HG02852 (cell line): ENCODE data around the gene CDC42BPB.

Source experiments
- ATAC-seq: cut with Tn5 transposase; IDR thresholded peaks from one replicate; pipeline ENCODE4 v1.9.1; 2021; ENCODE audit warnings: mild to moderate bottlenecking, moderate library complexity; ENCODE audit not compliant: unreplicated experiment

CDC42BPB gene

GRCh38 chr14:103022002-103022684 lies 35.2 kb downstream of the CDC42BPB start:
- no peak for ATAC-seq

- ATAC-seq, result no peak
These were observed 35.7 kb downstream of the CDC42BPB start for GRCh38 chr14:103021684-103022001.

DNA sequence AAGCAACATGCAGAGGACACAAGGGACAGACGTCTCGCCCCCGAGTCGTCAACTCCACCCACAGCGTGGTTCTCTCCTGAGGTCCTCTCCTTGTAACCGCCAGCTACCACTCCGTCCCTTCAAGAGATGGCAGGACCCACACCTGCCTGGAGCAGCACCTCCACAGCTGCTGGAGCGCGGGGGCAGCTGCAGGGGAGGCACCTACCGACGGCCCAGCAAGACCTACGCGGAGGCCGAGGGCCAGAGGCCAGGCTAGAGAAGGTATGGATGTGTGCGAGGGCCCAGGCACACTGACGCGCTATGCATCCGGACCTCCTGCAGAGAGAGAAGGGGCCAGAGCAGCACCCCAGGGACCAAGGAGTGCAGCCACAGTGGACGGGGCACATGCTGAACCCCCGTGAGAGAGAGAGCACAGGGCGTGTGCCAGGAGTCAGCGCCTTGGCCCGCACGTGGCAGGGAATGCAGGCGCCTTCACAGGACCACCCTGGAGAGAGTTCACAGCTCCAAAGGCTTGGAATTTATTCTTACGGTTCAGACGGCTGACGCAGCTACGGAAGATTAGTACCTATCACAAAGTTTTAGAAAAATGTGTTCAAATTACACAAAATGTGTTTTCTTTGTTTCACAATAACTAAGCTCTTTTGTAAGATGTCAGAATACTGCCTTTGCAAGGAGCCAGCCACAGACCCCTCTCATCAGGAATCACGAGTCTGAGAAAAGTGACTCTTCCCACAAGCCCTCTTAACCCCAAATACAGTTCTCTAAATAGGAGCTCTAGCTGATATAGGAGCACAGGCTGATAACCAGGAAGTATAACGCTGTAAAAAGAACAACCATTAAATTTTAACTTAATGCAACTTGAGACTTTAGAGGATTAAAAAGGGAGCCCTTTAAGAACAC lies 36.8 kb downstream of the CDC42BPB start:
- no peak for ATAC-seq

- ATAC-seq, result no peak
These were observed 37.5 kb downstream of the CDC42BPB start for GRCh38 chr14:103019826-103020225.

DNA sequence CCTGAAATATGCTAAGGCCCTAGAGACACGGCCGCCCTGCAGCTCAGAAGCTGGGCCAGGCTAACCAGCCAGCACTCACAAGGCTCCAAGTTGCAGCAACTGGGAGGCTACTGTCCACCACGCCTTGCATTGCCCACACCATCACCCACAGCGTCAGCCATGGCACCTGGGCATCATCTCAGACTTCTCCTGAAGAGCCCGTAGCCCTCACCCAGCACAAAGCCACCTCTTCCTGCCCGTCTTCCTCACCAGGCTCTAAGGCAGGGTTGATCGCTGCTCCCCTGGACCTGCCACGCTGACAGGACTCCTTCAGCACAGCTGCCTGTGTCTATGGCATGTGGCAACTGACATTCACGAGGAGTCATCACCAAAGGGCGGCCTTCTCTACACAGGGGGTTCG lies 38.1 kb downstream of the CDC42BPB start:
- no peak for ATAC-seq

DNA sequence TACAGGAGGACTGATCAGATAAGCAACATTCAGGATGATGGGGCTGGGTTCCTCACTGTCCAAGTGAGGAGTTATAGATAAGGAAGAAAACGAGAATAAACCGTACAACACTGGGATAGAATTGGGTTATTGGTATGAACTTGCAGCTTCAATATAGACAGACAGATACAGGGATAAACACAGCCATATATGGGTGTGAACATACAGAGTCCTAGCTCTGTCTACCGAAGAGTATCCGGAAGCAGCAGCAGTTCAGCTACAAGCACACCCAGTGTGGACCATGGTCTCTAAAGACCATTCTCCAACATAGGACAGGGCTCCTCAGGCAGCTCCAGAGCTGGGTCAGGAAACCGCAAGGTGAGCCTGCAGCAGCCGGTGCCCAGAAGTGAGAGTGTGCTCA lies 40.8 kb downstream of the CDC42BPB start:
- no peak for ATAC-seq

DNA sequence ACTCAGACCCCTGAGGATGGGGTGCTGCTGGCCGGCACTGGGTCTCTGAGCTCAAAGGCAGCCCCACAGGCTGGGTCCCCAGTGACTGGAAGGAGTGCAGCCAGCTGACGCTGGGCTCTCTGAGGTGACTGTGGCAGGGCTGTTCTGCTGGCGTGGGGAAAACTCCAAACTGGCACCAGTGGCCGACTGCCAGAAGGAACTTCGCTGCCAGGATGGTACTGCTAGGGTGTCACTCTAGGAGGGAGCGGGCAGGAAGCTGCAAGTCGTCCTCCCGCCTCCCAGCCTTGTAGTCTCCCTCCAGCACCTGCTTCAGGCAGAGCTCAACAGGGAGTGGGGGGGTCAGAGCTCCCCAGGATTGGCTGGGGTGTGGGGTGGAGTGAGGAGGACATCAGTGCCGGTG lies 41.3 kb downstream of the CDC42BPB start:
- ATAC-seq, result no peak

GRCh38 chr14:103015426-103015825 lies 41.9 kb downstream of the CDC42BPB start:
- no peak for ATAC-seq

DNA sequence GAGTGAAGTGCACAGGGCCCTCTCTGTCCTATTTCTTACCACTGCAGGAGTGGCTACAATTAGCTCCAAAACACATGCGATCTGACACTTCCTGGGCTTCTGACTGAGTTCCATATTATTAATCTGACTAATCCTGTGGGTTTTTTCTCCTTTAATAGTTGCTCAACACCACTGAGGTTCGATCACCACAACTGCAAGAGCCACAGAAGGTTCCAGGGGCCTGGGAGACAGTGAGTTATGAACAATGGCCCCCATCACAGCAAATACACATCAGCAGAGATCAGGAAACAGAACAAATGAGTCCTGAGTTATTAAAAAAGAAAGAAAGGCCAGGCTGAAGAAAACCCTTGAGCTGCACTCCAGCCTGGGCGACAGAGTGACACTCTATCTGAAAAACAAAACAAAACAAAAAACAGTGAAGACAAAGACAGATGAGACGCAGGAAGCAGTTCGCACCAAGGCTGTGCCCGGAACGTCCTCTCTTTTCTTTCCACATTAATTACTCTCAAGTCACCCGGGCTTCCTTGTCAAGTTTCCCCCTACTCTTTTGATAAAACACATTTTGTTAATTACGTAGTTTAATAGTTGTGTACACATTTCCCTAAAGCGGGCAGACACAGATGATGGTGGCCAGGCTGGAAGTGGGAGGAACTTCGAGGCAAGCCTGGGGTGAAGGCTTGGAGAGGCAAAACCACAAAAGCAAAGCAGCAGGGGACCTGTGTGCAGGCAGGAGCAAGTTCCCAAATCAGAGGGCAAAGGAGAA lies 42.7 kb downstream of the CDC42BPB start:
- no peak for ATAC-seq

GRCh38 chr14:103013028-103013427 lies 44.3 kb downstream of the CDC42BPB start:
- ATAC-seq, result no peak

- no peak for ATAC-seq
These were observed 47.8 kb downstream of the CDC42BPB start for GRCh38 chr14:103009559-103009958.

- ATAC-seq, result no peak
These were observed 48.5 kb downstream of the CDC42BPB start for GRCh38 chr14:103008768-103009357.

- ATAC-seq, result no peak
These were observed 49.2 kb downstream of the CDC42BPB start for GRCh38 chr14:103008126-103008525.

DNA sequence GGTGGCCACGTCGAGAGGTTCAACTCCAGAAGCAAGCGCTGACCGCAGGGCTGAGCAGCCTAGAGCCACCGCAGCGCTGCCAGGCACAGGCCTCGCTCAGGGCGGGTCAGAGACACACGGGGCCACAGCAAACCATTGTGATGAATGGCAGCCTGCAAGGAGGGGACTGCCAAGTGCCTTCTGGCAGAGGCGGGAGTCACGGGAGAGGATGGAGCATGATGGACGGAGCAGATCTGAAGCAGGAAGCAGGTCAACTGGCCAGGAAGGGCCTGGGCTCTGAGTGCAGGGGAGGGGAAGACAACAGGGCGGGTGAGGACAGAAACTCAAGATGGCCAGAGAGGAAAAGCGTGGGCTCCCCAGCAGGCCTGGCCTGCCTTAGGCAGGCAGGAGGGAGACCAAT lies 49.8 kb downstream of the CDC42BPB start:
- no peak for ATAC-seq

- ATAC-seq, result no peak
These were observed 50.3 kb downstream of the CDC42BPB start for GRCh38 chr14:103006991-103007520.

- ATAC-seq, result no peak
These were observed 51.2 kb downstream of the CDC42BPB start for GRCh38 chr14:103006106-103006505.

DNA sequence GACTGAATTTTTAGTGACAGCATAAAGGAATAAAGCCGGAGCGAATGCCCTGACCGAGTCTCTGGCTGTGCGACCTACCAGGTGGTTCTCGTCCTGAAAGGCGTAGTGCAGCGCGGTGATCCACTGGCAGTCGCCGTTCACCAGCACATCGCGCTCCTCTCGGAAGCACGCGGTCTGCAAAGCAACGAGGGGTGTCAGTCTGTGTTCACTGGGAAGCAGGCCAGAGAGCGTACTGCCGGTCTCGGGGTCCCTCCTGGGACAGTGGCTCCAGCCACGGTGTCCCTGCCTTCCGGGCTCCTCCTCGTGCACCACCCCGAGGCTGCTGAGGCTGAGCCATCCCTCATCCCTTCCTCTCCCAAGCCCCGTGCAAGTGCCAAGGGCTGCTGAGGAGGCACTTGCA lies 53.5 kb downstream of the CDC42BPB start:
- ATAC-seq, result no peak

GRCh38 chr14:103003351-103003615 lies 54.1 kb downstream of the CDC42BPB start:
- ATAC-seq, result no peak

DNA sequence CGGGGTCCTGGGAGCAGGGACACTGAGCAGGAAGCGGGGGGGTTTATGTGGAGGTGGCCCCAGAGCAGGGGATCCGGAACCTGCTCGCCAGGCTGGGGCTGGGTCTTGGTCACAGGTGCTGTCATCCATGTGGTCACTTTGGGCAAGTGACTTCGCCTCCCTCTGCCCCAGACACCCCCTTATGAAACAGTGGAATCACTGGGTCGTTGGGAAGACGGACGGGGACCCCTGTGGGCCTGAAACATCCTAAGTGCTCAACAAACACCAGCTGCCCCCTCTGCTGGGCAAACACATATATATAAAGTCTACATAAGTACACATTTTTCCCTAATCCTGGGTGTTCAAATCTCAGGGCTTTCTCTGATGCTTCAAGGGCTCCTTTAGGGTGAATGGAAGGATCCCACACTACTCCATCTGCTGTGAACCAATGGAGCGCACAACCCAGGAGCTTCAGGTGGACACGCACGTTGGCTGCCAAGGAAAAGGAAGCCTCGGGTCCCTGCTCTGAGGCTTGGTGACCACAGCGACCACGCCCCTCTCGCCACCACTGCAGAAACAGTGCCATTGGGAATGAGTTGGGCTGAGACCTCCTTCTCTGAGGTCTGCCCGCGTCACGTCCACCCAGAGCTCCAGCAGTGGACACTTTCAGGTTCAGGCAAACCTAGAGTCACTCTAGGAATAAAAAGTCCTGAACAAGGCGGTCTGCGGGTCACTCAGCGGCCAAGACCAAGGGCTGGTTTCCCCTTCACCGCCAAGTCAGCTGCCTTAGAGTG lies 54.6 kb downstream of the CDC42BPB start:
- no peak for ATAC-seq

DNA sequence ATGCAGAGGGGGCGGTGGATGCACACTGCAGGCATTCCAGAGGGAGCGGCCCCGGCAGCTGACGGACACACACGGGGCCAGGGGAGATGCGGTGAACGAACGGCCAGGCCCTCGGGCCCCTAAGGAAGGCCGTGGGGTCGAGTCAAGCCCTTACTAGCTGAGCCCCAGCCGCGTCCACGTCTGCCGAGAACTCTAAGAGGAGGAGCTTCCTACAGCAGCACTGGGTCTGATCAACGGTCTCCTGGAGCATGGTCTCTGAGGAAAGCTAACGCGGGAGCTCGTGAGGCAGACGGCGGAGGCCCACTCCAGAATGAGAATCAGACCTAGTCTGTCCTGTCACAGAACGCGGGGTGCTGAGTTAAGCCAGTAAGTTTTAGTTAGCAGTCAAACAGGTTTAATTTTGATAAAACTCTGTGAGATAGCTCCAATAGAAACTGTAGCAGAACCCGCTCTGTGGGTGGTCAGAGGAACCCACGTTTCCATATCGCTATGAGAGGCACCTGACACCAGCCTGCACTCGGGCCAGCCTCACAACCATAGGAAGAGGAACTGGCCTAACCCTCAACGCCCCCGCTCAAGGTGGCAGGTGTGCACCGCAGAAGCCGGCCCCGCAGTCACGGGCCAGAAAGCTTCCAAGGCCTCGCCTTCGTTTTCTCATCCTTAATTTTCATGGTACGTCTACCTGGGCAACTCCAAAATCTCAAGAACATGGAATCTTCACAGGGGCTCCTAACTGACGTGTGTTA lies 55.5 kb downstream of the CDC42BPB start:
- ATAC-seq, result no peak
